ENCODE results near the gene CDCP2. TPM values are rescaled to one million over a fixed set of nuclear protein-coding genes. Genes with fewer than 3 reads are reported as not detected.

The CDCP2 gene
- total RNA-seq, 1 donor from 2014 or later: not detected

GRCh38 chr1:54111624-54112023 lies 41.2 kb downstream of the CDCP2 start:
- Mint-ChIP-seq H3K27me3 (ENCODE audit: unreplicated experiment) (peaks cover 2% of the 10 kb centered on the region), H3K36me3 (ENCODE audit: unreplicated experiment) (no peaks in the 10 kb centered on the region), H3K27ac (ENCODE audit: unreplicated experiment) (peak overlapping the region; percentile 53), H3K9me3 (ENCODE audit: unreplicated experiment) (no peaks in the 10 kb centered on the region), H3K4me3 (ENCODE audit: unreplicated experiment) (no peak overlapping the region), H3K4me1 (ENCODE audit: low read depth, unreplicated experiment) (peaks cover 27% of the 10 kb centered on the region)
- TF ChIP-seq CTCF (IDR thresholded peaks at IDR 0.05; ENCODE audit: partially characterized antibody, unreplicated experiment): no peak
- no peak for DNase-seq

GRCh38 chr1:54110996-54111395 lies 41.8 kb downstream of the CDCP2 start:
- peak overlapping the region; percentile 53 for H3K27ac Mint-ChIP-seq (ENCODE audit: unreplicated experiment)
- peaks cover 2% of the 10 kb centered on the region for H3K27me3 Mint-ChIP-seq (ENCODE audit: unreplicated experiment)
- peak; percentile 40 for DNase-seq
- H3K36me3 Mint-ChIP-seq (ENCODE audit: unreplicated experiment): no peaks in the 10 kb centered on the region
- TF ChIP-seq CTCF (IDR thresholded peaks at IDR 0.05; ENCODE audit: partially characterized antibody, unreplicated experiment): no peak
- H3K9me3 Mint-ChIP-seq (ENCODE audit: unreplicated experiment): no peaks in the 10 kb centered on the region
- peak overlapping the region; percentile 9 for H3K4me3 Mint-ChIP-seq (ENCODE audit: unreplicated experiment)
- H3K4me1 Mint-ChIP-seq (ENCODE audit: low read depth, unreplicated experiment): peaks cover 27% of the 10 kb centered on the region

GRCh38 chr1:54109129-54110090 lies 43.4 kb downstream of the CDCP2 start:
- TF ChIP-seq CTCF (IDR thresholded peaks at IDR 0.05; ENCODE audit: partially characterized antibody, unreplicated experiment): no peak

GRCh38 chr1:54108156-54108555 lies 44.6 kb downstream of the CDCP2 start:
- H3K9me3 Mint-ChIP-seq (ENCODE audit: unreplicated experiment): no peaks in the 10 kb centered on the region
- peaks cover 2% of the 10 kb centered on the region for H3K27me3 Mint-ChIP-seq (ENCODE audit: unreplicated experiment)
- H3K4me1 Mint-ChIP-seq (ENCODE audit: low read depth, unreplicated experiment): peaks cover 21% of the 10 kb centered on the region
- H3K4me3 Mint-ChIP-seq (ENCODE audit: unreplicated experiment): no peak overlapping the region
- no peak overlapping the region for H3K27ac Mint-ChIP-seq (ENCODE audit: unreplicated experiment)
- no peaks in the 10 kb centered on the region for H3K36me3 Mint-ChIP-seq (ENCODE audit: unreplicated experiment)
- no peak for TF ChIP-seq CTCF (IDR thresholded peaks at IDR 0.05; ENCODE audit: partially characterized antibody, unreplicated experiment)
- DNase-seq: no peak

More at GRCh38 chr1:54109129-54110090, 43.4 kb downstream of the CDCP2 start:
- peak overlapping the region; percentile 45 for H3K4me3 Mint-ChIP-seq (ENCODE audit: unreplicated experiment)
- peaks cover 24% of the 10 kb centered on the region for H3K4me1 Mint-ChIP-seq (ENCODE audit: low read depth, unreplicated experiment)
- no peaks in the 10 kb centered on the region for H3K9me3 Mint-ChIP-seq (ENCODE audit: unreplicated experiment)
- no peak for DNase-seq
- H3K27ac Mint-ChIP-seq (ENCODE audit: unreplicated experiment): no peak overlapping the region
- peaks cover 2% of the 10 kb centered on the region for H3K27me3 Mint-ChIP-seq (ENCODE audit: unreplicated experiment)
- H3K36me3 Mint-ChIP-seq (ENCODE audit: unreplicated experiment): no peaks in the 10 kb centered on the region

- Mint-ChIP-seq H3K4me3 (ENCODE audit: unreplicated experiment) (no peak overlapping the region), H3K36me3 (ENCODE audit: unreplicated experiment) (no peaks in the 10 kb centered on the region), H3K27me3 (ENCODE audit: unreplicated experiment) (peaks cover 5% of the 10 kb centered on the region), H3K27ac (ENCODE audit: unreplicated experiment) (no peak overlapping the region), H3K4me1 (ENCODE audit: low read depth, unreplicated experiment) (peaks cover 19% of the 10 kb centered on the region), H3K9me3 (ENCODE audit: unreplicated experiment) (no peaks in the 10 kb centered on the region)
- peak; percentile 42 for DNase-seq
- no peak for TF ChIP-seq CTCF (IDR thresholded peaks at IDR 0.05; ENCODE audit: partially characterized antibody, unreplicated experiment)
Measured at GRCh38 chr1:54107131-54107530, 45.7 kb downstream of the CDCP2 start.

All from glutamatergic neuron (in vitro differentiated cells).